ENCODE data around the gene C5. TPM values are rescaled to one million over a fixed set of nuclear protein-coding genes. Genes with fewer than 3 reads are reported as not detected.

Gene C5
- total and polyA plus RNA-seq, 9 of the 15 experiments (the other 6 are each of a cell fraction or from before 2014, with no cell fraction given), result 0.08 to 0.91 (median 0.42) TPM

- no peak for TF ChIP-seq ZNF277 (CRISPR knock-in tag; IDR thresholded peaks at IDR 0.05; ENCODE audit: borderline replicate concordance)
- no peak for TF ChIP-seq MAFG (tag; conservative IDR thresholded peaks at IDR 0.05)
- TF ChIP-seq PTBP1 (IDR thresholded peaks at IDR 0.05; ENCODE audit: low read depth, low read length), result no peak
- no peak; the same call in 1 of the 2 replicates for TF ChIP-seq JUND (IDR thresholded peaks at IDR 0.05; ENCODE audit: borderline replicate concordance, low read depth, low read length)
- peak; percentile 48; the same call in 1 of the 3 replicates for TF ChIP-seq JUND (tag; IDR thresholded peaks at IDR 0.05; ENCODE audit: borderline replicate concordance, low read depth, low read length)
- TF ChIP-seq ZSCAN32 (CRISPR knock-in tag; IDR thresholded peaks at IDR 0.05), result no peak
- peak; percentile 46; the same call in 1 of the 2 replicates for TF ChIP-seq SMARCA4 (IDR thresholded peaks at IDR 0.05)
- TF ChIP-seq MTF1 (CRISPR knock-in tag; IDR thresholded peaks at IDR 0.05; ENCODE audit: borderline replicate concordance), result no peak
- peak; percentile 66 for TF ChIP-seq SOX6 (IDR thresholded peaks at IDR 0.05)
- peak; percentile 57; the same call in 1 of the 2 replicates for TF ChIP-seq REST (IDR thresholded peaks at IDR 0.05; ENCODE audit: borderline replicate concordance)
- no peak for TF ChIP-seq REST (CRISPR knock-in tag; IDR thresholded peaks at IDR 0.05; ENCODE audit: low read depth)
- TF ChIP-seq CTCF (IDR thresholded peaks at IDR 0.05 in 2 of 3, conservative IDR thresholded peaks at IDR 0.05 in 1 of 3; ENCODE audit: insufficient read depth in 2 of 3, low read depth in 1 of 3, low read length in 3 of 3), result peak; percentile 41 to 79 (median 65); a peak in 5 of 6 replicates
- TF ChIP-seq POLR2H (tag; IDR thresholded peaks at IDR 0.05; ENCODE audit: low read depth), result peak; percentile 47; the same call in 1 of the 2 replicates
- TF ChIP-seq HMBOX1 (IDR thresholded peaks at IDR 0.05), result peak; percentile 63; the same call in 1 of the 2 replicates
- no peak for TF ChIP-seq EHMT2 (IDR thresholded peaks at IDR 0.05)
- no peak for TF ChIP-seq SLC30A9 (CRISPR knock-in tag; IDR thresholded peaks at IDR 0.05)
- peak; percentile 83 for TF ChIP-seq GATA2 (CRISPR knock-in tag; IDR thresholded peaks at IDR 0.05)
- TF ChIP-seq NFIX (CRISPR knock-in tag; IDR thresholded peaks at IDR 0.05; ENCODE audit: low read depth), result no peak
These were observed 64.3 kb downstream of the C5 start (continued) for GRCh38 chr9:120985819-120986222.
